Activated gamma-delta T cell treated with anti-CD3 and anti-CD28 coated beads, Interleukin-2, amount 50 U/mL, for 16 hours (primary cell): Measurements from ENCODE around the gene GRHL1.
"Not testable (repeated sequence)": the region's sequence is repeated elsewhere in the genome, so short reads cannot be mapped to it uniquely, and the experiment has no call there.

Experiments
- DNase-seq: peaks from one replicate; pipeline ENCODE4 v3.0.0-alpha.2; 2020; ENCODE audit warnings: low read depth

The GRHL1 gene

DNA sequence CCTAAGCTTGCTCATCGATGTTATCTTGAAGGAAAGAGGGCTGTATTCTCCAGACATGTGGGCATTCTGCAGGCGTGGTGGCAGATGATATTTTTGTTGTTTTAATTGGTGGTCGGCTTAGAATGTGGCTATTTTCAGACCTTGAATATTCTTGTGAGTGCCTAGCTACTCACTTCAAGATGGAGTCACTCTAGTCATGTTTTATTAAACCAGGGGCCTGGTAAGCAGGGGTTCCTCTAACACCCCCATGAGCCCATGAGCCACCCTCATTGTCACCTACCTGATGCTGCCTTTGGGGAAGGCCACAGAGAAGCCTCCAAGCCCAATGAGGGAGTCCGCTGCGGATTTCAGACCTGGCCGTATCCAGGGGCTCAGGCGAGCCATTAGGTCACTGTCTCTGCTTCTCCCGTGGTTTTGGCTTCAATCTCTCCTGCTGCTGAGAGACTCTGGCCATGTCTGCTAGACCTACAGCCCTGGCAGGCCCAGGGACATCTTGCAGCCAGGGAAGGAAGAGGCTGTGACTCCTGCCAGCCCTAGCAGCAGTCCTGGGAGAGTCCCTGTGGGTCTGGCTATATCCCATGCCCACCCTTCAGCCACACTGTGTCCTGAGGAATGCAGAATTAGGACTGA, 75.6 kb downstream of the GRHL1 start:
- no peak for DNase-seq

DNA sequence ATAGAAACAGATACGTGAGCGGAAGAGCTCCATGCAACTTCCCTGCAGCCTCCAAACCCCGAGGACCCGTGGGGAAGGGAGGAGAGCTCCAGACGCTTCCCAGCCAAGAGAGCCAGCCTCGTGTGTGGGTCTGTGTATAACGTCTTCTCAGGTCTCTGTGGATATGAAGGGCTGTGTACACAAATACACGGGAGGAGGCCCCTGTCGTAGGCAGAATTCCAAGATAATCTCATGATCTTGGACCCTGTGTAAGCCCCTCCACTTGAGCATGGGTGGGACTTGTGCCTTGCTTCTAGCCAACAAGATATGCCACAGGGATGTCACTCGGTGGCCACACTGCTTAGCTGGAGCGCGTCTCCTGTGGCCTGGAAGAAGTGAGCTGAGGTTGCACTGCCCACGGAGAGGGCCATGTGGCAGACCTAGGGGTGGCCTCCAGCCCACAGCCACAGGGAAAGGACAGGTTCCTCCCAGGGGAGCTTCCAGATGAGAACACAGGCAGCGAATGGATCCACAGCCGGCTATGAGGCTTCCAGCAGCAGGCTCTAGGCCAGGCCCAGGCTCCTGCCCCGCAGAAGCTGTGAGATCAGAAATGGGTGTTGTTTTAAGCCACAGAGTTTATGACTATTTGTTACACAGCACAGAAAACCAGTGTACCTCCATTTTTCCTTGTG, 76.3 kb downstream of the GRHL1 start:
- no peak for DNase-seq

DNA sequence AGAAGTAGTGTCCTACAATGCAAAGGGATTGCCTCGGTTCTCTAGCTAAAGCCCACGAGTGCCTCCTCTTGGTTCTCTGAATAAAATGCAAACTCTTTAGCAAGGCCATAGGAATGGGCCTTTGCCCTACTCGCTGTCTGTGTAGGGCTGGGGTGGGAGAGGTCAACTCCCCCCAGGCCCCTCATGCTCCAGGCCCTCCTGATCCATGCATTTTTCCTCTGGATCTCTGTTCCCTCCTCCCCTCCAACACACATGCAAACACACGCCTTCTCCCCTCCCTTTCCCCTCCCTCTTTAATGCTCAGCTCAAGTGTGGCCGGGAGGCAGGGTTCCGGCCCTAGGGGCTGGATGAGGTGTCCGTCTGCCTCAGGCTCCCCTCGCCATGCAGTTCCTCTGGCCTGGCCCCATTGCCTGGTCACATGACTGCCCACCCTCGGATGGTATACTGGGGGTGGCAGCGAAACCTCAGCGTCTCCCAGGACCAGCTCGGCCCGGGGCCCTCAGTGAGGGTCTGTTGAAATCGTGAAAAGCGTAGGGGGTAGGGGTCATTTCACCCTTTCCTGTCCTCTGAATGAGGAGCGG, 77.0 kb downstream of the GRHL1 start:
- DNase-seq: no peak

DNA sequence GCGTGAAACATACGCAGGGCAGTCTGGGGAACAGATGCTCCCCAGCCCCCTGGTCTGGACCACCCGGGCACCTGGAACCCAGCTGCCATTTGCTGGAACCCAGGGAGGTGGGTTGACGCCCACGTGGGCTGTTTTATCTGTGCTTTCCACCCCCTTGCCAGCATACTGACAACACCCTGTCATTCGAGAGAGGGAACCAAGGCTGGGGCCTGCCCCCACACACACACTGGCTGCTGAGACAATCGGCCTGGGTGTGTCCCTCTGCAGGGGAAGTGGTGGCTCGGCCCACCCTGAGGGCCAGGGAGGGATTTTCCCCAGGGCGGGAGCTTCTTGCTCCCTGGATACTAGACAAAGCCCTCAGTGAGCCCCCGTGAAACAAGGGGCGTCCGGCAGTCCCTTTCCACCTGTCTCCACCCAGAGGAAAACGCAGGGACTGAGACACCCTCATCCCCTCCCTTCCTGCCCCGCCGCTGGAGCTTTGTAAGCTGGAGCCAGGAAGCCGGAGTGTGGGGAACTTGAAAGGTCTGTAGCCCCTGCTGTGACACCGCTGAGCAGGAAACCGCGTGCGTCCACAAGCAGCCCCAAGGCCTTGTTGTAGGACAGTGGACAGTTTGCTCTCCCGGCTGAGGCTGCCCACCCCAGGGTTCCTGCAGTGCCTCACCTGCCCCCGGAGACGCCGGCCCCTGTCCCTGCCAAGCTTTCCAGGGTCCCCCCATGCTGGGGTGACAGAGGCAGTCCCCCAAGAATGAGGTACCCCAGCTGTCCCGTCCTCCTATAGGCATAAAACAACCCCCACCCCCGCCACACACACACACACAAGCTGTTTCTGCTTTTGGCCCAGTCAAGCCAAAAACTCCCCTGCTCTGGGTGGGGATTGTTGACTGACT, 77.7 kb downstream of the GRHL1 start:
- DNase-seq: no peak

DNA sequence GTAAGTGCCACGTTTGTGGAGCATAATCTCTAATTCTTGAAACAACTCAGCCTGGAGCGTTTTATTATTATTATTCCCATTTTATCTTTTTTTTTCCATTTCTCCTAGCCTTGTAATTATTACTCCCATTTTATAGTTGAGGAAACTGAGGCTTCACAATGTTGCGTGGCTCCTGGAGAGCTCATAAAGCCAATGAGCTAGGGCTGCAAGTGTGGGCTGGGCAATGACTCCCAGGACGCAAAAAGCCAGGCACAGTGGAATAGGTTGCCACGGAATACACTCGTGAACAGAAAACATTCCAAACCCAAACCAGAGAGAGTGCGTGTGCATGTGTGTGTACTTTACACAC, 78.4 kb downstream of the GRHL1 start:
- DNase-seq: no peak

DNA sequence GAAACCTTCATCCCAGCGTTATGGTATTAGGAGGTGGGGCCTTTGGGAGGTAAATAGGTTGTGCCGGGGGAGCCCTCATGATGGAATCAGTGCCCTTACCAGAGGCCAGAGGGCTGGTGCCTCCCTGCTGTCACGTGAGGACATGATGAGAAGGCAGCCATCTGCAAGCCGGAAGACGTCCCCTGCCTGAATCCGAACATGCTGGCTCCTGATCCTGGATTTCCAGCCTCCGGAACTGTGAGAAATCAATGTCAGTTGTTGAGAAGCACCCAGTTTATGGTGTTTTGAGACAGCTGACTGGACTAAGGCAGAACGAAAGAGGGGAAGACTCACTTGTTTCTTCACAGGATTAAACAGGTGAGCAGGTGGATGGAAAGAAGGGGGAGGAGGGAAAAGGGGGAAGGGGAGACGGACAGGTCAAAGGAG, 78.8 kb downstream of the GRHL1 start:
- DNase-seq: no peak

DNA sequence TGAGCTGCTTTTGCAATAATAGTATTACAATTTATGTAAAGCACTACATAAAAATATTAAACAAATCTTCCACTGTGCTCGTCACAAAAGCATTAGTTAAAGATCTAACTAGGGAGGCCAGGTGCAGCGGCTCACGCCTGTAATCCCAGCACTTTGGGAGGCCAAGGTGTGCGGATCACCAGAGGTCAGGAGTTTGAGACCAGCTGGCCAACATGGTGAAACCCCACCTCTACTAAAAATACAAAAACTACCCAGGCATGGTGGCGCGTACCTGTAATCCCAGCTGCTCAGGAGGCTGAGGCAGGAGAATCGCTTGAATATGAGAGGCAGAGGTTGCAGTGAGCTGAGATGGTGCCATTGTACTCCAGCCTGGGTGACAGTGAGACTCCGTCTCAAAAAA, 79.3 kb downstream of the GRHL1 start:
- not testable (repeated sequence) for DNase-seq

DNA sequence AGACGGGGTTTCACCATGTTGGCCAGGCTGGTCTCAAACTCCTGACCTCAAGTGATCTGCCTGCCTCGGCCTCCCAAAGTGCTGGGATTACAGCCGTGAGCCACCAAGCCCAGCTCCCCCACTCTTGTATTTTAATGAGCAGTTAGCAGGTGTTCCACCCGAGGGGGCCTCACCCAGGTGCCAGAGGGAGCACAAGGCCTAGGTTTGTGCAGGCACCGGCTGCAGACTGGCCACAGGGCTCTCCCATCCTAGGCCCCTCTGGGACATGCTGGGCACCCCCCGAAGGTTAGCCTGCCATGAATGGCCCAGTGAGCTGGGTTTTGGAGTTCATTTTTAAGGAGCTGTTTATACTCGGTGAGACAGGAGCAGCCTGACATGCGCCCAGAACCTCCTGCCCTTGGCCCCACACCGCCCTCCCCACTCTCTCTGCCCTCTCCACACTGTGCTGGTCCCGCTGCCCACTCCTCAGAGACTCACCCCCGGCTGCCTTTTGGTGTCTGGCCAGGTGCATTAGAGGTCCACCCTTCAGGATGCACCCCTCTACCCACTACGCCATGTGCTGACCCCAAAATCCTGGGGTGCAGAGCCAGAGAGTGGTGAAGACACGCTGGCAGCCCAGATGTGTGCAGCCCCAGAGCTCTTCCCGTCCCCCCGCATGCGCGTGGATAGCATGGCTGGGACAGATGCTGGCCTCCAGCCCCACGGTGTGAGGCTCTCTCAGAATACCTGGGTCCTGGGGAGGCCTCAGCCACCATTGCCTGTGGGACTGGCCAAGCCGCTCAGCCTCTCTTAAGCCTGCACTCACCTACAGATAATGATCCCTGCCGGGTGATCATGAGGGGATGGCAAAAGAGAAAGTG, 80.6 kb downstream of the GRHL1 start:
- DNase-seq: no peak

DNA sequence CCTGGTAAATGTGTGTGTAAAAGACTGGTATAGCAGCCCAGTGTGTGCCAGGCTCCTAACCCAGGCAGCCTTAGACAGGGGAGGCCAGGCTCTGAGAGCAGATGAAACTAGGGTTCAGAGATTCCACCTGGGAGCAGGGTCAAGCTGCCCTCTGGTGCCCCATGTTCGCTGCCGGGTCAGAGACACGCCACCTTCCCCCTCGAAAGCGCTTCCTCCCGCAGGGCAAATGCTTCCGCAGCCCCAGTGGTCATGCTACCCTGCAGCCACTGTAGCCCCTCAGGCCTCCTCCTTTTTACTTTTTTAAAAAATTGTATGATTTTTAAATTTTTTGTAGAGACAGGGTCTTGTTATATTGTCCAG, 81.2 kb downstream of the GRHL1 start:
- DNase-seq: no peak

DNA sequence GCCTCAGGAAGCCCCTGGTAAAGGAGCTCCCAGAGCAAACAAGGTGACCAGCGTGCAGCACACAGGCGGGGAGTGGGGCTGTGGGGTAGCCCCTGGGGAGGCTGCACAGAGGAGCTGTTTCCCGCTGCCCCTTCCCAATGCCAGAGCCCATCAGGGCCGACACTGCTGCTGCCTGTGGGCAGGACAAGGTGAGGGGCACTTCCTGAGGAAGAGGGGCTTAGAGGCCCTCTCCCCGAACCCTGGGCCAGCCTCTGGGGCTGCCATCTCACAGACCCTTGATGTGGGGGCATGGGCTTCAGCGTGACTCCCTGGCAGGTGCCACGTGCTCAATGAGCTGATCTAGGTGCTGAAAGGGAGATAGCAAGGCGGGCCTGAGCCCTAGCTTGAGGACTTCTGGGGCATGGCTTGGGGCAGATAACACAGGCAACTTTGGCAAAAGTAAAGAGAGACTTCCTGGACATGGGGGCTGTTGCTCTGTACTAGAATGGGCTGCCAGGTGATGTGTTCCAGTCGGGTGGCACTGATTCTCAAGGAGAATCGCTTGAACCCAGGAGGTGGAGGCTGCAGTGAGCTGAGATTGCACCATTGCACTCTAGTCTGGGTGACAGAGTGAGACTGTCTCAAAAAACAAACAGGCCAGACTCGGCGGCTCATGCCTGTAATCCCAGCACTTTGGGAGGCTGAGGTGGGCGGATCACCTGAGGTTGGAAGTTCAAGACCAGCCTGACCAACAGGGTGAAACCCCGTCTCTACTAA, 81.9 kb downstream of the GRHL1 start:
- no peak for DNase-seq

DNA sequence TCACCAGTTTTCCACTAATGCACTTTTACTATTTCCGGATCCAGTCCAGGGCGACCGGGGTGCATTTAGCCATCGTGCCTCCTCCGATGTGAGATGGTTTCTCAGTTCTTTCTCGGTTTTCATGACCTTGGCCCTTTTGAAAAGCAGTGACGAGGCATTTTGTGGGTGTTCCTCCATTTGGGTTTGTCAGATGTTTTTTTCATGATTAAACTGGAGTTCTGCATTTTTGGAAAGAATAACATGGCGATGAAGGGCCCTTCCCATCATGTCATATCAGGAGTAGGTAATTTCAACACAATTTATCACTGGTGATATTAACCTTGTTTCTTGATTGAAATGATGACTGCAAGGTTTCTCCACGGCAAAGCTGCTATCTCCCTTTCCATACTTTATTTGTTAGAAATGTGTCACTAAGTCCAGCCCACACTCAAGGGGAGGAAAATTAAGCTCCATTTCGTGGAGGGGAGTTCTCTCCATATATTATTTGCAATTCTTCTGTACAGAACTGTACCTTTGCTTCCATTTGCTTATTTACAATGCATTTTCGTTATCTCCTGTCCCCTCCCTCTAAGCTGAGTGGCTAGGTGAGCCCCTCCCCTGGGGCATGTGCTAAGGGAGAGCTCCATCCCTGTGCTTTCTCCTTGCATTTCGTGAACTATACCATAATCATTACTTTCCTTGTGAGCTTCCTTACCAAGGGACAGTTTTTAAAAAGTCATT, 83.0 kb downstream of the GRHL1 start:
- DNase-seq: no peak

DNA sequence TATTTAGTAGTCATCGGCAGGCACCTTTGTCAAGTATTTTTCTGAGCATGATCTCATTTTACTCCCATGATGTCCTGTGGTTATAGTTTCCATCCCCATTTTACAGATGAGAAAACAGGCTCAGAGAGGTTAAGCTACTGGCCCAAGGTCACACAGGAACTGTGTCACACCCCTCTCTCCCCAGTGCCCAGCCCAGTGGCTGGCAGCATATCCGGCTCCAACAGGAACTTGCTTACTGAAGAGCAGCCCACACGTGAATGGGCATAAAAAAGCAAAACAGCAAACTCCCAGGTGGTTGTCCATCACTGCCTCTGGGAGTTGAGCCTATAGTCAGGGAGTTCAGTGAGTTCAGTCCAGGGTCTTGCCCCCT, 83.5 kb downstream of the GRHL1 start:
- no peak for DNase-seq

DNA sequence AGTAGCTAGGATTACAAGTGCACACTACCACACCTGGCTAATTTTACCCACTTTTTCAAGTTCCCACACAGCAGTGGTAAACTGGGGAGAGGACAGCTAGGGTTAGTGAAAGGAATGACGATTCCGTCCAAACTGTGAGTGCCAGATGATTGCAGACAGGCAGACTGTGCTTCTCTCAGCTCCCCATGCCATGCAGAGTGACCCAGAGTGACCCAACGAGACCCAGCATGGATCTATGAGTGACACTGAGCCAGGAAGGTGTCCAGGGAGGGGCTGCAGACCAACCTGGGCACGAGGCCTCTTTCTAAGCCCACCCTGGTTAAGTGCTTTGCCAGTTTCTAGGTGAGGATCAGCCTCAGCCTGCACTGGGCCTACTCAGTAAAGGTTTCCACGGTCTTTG, 84.1 kb downstream of the GRHL1 start:
- no peak for DNase-seq

DNA sequence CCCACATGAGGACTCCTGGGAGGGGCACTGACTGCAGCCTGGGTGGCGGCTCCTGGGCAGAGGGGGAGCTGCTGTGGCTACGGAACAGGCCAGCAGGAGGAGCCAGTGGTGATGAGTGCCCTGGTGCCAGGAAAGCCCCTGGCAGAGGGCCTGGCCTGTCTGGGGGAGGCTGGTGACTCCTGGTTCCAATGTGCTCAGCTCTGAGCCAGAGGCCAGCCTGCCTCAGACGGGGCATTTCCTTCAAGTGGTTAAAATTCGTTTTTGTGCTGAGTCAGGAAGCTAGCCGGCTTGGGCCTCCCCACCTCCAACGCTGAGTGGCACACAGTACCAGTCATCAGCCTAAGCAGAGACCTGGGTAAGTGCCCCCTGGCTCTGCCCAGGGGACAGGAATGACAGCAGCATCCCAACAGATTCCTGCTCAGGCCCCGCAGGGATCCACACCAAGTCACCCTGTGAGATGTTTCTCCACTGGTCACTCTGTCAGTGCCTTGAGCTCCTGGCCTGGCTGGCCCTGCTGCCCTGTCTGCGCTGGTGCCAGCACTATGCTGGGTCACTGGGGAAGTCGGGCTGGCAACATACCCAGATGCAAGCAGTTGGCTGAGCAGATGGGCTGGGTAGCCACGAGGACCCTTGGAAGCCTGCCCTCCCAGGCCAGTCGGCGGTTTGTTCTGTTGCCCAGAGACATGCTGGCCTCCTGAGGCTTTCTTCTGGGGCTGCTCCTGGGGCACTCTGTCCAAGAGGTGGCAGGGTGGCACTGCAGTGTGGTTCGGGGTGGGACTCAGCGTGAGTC, 84.8 kb downstream of the GRHL1 start:
- DNase-seq: no peak

DNA sequence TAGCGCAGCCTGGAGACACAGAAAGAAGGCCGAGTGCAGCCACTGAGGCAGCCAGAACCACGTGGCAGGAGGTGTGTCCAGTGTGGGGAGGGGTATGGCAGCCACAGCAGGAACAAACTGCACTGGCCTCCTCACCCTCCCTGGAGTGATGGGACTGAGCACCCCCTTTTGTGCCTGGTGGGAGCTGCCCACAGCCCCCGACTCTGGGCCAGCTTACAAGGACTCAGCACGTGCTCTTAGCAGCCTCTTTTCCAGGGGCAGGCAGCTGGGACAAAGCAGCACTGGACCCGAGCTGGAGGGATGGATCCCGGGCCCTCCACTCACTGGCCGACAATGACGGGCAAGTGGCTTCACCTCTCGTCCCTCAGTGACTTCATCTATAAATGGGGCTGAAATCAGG, 86.6 kb downstream of the GRHL1 start:
- DNase-seq: no peak

DNA sequence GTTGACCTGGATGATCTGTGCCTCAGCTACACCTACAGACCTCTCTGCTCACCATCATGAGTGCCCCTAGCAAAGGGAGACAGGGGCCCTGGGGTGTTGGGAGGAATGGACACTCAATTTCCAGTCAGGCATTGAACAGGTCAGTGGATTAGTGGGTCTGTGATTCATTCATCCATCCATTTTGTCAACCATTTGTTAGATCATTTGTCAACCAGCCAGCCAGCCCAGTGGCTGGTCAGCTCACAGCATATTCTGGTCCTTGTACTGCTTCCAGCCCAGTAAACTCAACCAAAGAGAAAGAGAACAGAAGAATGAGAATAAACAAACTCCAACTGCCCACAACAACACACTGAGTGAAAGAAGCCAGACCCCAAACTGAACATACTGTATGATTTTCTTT, 87.2 kb downstream of the GRHL1 start:
- no peak for DNase-seq

DNA sequence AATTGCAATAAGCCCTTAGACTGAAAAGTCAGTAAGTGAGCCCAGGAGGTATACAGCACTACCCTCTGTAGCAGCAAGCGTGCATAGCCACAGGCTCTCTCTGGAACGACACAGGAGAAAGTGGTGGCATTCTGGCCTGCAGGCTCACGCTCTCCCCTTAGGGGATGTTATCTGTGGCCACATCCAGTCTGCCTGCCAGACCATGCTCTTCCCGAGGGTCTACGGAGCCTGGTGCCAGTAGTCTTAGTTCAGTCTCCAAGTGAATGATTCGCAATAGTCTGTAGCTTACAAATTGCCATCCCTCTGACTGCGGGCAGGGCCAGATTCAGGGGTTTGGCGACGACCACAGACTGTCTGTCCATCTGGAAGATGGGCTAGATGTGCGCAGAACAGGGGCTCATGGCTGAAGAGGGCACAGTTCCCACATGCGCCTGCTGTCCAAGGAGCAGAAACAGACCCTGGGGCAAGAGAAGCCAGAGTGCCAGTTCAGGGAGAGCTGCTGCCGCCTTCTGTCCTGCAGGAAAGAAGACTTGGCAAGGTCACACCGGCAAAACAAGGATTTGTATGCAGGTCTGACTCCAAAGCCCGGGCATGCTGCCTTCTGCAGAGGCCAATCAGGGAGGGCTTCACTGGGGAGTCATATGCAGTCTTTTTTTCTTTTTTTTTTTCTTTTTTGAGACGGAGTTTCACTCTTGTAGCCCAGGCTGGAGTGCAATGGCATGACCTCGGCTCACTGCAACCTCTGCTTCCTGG, 88.3 kb downstream of the GRHL1 start:
- DNase-seq: no peak

DNA sequence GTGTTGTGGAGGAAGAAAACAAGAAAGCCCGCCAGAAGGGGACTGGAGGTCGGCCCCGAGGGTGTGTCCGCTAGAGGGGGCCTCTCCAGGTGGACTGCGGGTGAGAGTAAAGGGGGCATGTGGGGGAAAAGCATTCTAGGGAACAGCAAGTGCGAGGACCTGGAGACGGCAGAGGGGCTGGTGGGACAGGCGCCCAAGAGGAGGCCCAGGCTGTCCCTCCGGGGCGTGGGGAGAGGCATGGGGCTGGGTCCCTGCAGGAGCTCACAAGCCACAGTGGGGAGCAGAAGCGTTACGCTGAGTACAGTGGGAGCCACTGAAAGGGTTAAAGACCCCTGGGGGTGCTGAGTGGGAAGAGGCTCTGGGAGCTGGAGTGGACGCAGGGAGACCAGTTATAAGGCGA, 90.2 kb downstream of the GRHL1 start:
- DNase-seq: no peak
